ENCODE measurements around the gene TSC2.

Gene TSC2

DNA sequence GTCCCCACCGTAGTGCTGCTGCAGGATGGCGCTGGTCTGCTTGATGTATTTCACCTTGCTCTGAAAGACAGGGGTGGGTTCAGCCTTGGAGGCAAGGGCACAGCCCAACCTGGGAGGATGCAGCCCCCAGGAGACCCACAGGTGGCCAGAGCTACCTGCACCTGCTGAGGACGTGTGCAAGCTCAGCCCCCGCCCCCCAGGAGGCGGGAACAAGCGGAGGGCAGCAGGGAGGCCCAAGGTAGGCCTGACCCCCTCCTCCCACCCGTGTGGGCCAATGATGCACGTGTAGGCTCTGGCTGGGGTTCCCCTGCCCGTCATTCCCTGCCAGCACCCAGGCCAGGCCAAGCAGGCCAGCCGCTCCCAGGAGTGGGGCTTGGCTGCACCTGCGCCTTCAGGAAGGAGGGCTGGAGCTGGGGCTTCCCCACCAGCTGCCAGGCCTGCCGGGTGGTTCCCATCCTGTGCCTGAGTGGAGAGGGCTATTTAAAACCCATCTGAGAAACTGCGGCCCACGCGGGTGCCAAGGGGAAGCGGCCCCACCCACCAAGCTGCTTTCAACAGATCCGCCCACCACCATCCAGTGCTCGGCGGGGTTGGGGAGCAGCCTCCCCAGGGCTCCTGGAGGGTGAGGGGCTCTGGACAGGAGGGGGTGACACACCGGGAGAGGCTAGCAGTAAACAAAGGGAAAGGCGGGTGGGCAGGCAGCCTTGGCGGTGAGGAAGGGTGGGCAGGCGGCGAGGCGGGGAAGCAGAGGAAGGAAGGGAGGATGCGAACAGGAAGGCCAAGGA lies 3.9 kb upstream of the TSC2 start:
- DNase-seq (ENCODE audit: low spot score) = no peak

DNA sequence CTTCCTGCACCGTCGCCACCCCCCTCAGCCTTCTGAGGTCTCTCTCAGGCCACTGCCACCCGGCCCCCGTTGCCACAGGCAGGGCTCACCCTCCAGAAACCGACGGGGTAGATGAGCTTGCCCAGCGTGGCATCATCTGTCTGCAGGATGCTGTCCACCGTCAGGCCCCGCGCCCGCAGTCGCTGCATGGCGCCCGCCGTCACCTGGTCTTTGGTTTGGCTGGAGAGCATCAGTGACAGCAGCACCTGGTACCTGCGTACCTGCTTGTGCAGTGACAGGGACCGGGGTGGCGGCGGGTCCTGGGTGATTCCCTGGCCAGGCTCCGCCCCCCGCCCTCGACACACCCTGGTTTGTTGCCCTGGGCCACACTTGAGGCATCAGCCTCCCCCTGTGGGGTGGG lies 3.2 kb upstream of the TSC2 start:
- no peak for DNase-seq (ENCODE audit: low spot score)

DNA sequence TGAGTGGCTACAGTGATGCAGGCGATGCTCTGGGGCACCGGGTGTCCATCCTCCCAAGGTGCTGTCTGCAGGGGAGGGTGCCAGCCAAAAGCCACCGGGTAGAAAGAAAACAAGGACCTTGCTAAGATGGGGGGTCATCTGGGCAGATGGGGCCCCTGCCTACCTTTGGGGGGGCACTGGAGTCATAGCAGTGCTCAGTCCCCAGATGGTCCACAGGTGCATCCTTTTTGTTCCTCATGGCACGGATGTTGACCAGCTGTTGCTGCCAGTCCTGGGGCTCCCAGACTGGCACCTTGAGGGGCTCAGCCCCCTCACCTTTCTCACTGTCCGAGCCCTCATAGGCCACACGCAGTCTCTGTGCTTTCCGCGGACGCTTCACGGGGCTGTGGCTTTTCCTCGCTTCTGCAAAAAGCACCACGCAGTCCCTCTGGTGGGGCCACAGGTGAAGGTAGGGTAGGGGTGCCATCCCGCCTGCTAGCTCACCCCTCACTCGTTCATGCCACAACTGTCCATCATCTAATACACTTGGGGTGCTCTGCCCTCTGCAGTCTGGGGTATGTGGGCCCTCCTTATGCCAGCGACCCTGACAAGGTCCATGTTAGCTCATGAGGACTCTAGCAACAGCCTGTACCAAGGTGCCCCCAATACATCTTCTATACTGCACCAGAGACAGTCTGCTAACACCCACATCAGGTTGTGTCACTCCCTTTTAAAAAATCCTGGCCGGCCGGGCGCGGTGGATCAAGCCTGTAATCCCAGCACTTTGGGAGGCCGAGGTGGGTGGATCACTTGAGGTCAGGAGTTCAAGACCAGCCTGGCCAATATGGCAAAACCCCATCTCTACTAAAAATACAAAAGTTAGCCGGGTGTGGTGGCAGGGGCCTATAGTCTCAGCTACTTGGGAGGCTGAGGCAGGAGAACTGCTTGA lies 1.6 kb upstream of the TSC2 start:
- no peak for DNase-seq (ENCODE audit: low spot score)

DNA sequence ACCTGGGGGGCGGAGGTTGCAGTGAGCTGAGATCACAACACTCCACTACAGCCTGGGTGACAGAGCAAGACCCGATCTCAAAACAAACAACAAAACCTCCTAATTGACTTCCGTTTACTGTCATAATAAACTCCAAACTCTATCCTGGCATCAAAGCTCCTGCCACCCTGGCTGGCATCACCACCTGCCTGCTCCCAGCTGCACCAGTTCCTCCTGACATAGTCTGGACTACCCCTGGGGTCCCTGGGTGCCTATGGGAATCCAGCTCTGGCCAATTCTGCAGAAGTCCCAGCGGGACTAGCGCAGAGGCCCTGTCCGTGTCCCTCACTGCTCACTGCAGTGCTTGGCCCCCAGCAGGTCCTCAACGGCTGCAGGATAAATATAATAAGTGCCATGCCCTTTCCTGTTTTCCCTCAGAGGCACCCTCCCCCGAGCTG lies 874 bp upstream of the TSC2 start:
- DNase-seq (ENCODE audit: low spot score) = no peak

DNA sequence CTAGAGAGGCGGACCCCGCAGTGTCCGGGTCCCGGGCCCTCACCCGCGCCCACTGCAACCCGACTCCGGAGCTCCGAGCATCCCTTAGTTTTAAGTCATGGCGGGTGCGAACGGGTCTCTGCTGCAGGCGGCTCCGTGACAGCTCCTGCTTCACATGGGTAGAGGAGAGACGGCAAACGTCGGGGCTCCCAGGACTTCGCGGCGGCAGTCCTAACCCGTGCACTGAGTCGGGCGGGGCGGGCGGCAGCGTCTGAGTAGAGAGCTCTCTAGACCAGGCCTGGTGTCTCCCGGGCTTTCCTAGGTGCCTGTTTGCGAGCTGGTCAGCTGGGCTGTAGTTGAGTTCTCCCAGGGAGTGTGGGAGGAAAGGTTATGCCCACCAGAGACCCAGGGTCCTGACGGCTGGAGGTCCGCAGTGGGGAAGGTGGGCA lies 345 bp downstream of the TSC2 start:
- DNase-seq (ENCODE audit: low spot score) = no peak

DNA sequence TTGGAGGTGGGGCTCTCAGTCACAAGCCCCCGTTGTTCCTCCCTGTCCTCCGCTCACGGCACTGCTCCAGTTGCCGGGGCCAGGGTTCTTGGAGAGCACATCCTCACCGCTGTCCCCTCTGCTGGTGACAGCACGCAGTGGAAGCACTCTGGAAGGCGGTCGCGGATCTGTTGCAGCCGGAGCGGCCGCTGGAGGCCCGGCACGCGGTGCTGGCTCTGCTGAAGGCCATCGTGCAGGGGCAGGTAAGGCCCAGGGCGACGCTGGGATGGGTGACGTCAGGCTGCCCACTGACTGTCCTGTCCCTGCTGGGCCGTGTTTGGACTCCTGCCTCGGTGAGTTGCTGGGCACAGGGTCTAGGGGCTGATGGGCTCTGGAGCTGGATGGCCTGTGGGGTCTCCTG lies 5.4 kb downstream of the TSC2 start:
- DNase-seq (ENCODE audit: low spot score) = no peak

DNA sequence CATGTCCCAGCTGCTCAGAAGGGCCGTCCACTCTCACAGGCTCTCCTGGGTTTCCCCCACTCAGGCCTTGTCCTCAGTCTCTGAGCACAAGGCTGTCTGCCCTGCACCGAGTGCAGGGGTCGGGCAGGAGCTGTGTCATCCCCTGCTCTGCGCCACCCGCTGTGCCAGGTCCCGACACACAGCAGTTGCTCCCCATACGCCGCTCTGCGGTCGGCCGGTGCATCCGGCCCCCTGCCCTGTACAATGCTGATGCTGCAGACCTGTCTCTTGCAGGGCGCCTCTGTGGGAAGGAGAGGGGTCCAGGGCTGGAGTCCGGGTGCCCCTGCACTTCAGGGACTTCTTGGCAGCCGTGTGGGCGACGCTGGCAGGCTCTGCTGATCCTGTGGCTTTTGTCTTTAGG lies 6.1 kb downstream of the TSC2 start:
- no peak for DNase-seq (ENCODE audit: low spot score)

DNA sequence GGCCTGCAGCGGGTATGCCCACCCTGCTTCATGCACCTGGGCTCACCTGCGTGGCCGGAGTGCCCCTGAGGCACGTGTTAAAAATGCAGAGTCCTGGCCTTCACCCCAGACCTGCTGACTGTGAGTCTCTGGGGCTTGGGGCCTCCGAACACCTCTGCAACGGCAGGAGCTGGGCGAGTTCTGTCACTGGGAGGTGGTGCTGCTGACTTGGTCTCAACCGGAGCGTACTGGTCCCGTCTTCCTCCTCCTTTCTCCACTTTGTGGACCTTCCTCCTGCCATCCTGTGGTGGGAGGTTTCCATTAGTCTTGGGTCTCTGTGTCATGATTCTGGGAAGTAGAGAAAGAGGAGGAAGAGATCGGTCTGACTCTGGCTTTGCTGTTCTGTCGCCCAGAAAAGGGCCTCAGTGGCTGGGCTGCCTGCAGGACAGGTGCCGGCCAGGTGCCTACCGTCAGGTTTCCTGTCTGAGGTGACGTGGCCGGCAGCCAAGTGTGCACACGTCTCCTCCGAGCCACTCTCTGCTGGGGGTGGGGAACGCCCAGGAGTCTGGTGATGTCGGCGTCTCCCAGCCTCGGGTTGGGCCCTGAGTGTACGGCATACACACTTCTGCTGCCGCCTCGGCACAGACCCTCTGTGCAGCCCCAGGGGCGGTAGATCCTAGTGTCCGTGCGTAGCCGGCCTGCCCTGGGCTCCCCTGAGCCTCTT lies 6.9 kb downstream of the TSC2 start:
- DNase-seq (ENCODE audit: low spot score) = no peak

DNA sequence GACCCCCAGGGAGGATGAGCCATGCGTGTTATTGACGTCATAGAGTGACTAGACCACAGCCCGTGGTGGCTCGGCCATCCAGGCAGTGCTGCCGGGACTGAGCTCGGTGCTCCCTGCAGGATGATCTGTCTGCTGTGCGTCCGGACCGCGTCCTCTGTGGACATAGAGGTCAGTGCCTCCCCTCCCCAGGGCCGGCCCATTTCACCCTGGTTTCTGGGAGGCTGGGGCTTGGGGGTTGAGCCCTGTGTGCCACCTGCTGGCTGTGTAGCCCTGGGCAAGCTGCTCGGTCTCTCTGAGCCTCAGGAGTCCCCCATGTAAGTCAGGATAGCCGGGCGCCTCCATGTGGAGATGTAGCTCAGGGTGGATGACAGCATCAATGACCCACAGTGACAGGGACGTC lies 8.3 kb downstream of the TSC2 start:
- DNase-seq (ENCODE audit: low spot score) = no peak

DNA sequence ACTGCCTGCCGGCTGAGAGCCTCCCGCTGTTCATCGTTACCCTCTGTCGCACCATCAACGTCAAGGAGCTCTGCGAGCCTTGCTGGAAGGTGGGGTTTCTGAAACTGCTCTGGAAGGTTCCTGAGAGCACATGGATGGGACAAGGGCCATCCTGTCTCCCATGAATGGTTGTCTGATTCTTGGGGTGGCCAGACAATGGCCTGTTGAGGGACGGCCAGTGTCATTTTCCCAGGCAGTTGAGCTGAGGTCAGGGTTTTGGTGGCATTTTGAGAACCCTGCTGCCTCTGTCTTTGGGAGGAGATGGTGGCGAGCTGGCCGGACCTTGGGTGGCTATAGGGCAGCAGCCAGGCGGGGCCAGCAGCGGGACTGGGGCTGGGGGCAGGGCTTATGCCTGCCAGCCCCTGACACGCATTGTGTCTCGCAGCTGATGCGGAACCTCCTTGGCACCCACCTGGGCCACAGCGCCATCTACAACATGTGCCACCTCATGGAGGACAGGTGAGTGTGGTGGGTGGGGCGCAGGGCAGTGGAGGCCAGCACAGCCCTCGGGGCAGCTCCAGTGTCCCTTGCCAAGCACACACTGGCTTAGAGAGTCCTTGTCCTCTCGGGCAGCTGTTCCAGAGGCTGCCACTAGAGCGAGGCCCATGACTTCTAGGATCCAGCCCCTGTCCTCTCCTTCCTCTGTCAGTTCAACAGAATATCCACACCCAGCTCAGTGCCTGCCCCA lies 9.1 kb downstream of the TSC2 start:
- DNase-seq (ENCODE audit: low spot score) = no peak

DNA sequence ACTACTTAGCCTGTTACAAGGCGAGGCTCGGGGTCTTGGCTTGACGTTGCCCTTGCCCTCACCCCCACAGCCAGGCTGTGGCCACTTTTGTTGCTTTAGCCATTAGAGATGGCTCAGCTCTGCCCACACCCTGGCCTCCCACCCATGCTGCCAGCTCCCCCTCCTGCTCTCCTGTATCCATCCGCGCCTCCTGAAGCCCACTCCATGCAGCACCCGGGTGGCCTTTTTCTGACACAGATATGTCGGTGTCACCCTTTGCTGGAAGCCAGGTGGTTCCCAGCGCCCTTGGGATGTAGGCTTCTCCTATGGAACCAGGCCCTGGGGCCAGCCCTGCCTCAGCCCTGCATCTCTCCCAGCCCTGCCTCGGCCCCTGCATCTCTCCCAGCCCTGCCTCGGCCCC lies 9.7 kb downstream of the TSC2 start:
- DNase-seq (ENCODE audit: low spot score) = no peak

DNA sequence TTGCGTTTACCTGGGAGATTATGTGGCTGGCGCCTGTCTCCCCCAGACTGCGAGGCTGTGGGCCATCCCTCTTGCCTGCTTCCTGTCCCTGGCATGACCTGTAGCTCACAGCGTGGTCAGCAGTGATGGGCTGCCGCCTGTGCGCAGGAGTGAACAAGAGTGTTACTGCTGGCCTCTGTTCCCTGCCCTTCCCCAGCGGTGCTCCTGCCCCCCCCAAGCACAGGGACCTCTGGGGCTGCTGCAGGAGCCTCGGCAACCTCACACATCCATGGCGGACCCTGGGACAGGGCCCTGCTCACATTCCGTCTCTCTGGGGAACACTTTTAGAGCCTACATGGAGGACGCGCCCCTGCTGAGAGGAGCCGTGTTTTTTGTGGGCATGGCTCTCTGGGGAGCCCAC lies 10.6 kb downstream of the TSC2 start:
- no peak for DNase-seq (ENCODE audit: low spot score)

DNA sequence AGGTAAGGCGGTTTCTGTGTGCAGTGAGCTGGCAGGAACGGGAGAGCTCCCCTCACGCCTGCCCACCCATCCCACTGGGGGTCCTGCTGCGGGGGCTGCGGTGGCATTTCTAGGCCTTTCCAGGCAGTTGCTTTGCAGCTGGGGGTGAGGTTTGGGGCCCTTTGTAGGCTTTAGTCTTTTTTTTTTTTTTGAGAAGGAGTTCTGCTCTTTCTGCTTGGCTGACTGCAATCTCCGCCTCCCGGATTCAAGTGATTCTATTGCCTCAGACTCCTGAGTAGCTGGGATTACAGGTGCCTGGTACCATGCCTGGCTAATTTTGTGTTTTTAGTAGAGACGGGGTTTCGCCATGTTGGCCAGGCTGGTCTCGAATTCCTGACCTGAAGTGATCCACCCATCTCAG lies 11.1 kb downstream of the TSC2 start:
- DNase-seq (ENCODE audit: low spot score) = no peak

DNA sequence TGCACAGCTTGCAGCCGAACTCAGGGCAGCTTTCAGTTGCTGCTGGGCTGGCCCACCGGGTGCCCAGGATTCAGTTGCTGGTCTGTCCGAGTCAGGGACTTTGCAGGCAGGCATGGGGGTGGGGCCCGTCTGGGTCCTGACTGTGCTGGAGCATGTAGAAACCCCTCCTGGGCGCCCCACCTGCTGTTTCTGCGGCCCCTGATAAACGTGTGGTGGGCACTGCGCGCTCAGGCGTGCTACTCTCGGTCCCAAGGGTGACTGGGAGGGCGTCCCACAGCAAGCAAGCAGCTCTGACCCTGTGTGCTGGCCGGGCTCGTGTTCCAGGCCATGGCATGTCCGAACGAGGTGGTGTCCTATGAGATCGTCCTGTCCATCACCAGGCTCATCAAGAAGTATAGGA lies 12.6 kb downstream of the TSC2 start:
- DNase-seq (ENCODE audit: low spot score) = no peak

DNA sequence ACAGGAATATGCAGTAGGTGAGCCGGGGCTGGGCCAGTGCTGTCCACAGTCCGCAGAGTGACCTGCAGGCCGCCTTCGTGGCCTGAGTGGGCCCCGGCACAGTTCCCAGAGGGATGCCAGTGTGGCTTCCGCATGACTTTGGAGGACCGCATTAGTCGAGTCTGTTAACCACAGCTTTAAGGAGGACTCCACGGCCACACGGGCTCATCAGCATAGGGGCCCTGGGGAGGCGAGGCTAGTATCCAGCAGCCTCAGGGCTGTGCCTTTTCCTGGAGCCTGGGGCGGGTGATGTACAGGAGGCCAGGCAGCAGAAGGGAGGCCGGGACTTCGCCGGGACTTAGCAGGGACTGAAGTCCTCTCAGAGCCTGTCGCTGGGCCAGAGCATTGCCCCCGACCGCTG lies 13.2 kb downstream of the TSC2 start:
- DNase-seq (ENCODE audit: low spot score) = no peak

DNA sequence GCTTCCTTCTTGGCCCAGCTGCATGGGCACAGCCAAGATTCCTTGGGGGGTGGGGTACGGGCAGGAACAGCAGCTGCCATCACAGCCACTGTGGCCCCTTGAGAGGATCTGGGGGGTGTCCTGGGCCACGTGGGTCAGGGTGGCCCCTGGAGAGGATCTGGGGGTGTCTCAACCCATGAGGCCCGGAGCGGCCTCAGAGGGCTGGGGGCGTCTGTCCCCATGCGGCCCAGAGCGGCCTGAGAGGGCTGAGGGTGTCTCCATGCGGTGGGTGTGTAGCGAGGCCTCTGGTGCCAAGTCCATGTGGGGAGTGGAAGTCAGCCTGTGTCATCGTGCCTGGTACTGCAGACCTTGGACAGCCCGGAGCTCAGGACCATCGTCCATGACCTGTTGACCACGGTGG lies 13.7 kb downstream of the TSC2 start:
- no peak for DNase-seq (ENCODE audit: low spot score)

DNA sequence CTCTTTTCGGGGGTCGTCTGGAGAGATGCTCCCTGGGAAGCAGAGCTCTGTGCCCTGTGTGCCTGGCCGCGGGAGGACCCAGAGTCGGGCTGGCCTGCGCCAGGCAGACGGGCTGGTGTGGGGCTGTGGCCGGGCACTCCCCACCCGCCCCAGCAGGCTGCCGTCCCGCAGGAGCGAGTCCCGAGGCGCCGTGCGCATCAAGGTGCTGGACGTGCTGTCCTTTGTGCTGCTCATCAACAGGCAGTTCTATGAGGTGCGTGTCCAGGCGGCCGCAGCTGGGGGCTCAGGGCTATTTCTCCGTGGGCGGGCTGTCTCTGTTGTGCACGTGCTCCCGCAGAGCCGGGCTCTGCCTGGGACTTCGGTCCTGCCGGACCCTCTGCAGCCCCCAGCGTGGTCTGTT lies 15.0 kb downstream of the TSC2 start:
- DNase-seq (ENCODE audit: low spot score) = no peak

DNA sequence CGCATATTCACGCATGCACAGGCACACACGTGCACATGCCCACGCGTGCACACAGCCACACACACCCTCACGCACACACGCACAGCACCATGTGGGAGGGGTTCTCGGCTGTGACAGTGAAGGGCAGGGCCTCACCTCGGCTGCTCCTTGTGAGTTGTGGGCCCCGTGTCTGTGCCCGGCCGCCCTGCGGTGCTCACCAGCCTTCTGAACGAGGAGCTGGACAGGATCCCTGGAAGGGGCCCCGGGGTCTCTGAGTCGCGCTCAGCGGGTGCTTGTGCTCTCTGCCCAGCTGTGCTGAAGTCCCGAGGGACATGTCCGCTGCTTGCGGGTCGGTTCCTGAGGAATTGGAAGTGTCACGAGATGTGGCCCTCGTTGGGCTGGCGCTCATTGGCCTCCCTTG lies 16.1 kb downstream of the TSC2 start:
- DNase-seq (ENCODE audit: low spot score) = no peak

DNA sequence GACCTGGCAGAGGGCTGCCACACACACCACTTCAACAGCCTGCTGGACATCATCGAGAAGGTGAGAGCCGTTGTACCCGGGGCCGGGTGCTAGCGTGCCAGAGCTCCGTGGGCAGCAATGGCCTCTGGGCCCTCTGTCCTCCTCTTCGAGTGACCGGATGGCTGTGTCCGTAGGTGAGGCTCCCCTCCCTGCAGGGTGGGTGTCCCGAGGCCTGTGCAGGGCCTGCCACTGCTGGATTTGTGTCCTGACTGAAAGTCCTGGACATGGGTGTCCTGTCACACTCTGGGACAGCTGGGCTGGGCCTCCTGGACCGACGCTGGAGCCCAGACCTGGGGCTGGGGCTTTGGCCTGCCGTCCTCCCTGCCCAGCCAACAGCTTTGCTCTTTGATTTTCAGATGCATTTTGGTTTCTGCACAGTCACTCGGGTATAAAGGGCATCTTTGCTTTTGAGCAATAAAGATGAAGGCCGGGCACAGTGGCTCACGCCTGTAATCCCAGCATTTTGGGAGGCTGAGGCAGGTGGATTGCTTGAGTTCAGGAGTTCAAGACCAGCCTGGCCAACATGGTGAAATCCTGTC lies 16.7 kb downstream of the TSC2 start:
- DNase-seq (ENCODE audit: low spot score) = no peak

DNA sequence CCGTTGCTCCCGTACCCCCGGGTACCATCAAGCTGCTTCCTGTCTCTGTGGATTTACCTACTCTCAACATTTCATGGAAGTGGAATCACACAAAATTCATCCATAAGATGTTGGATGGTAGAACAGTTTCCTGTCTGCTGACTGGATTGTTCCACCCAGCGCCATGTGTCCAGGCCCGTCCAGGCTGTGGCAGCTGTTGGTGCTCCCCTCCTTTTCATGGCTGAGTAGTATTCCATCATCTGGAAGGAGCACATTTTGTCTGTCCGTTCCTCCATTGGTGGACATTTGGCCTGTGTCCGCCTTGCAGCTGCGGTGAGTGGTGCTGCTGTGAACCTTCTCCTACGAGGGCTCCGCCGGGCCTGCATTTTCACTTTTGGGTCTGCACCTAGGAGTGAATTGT lies 18.4 kb downstream of the TSC2 start:
- DNase-seq (ENCODE audit: low spot score) = no peak

DNA sequence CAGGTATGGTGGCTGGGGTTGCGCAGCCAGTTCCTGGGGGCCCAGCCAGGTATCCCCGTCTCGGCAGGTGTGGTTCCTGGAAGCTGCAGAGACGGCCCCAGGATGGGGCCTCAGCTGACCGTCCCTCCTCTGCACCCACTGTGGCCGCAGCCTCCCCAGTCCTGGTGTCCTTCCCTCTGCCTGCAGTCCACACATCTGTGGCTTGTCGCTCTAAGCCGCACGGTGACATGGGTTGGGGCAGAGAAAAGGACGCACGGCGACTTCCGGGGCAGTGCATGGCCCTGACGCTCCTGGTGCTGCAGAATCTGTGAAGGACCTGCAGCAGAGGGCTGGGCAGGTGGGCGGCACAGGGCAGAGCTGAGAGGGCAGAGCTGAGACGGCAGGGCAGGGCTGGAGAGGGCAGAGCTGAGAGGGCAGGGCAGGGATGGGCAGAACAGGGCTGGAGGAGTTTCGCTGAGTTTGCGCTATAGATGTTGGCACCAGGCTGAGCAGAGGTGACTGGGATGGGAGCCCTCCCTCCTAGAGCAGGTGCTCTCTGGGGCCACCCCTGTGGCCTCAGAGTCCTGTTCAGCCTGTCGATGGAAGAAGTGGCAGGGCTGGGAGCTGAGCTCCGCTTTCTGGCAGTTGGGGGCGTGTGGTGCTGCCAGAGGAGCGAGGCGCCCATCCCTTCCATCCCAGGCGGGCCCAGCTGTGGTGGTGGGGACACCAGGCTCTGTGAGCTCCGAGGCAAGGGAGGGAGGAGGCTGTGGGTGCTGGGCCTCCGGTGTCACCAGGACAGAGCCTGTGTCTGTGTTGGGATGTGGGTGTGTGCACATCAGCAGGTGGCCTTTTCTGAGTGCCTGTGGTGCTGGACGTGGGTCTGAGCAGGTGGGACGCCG lies 23.0 kb downstream of the TSC2 start:
- DNase-seq (ENCODE audit: low spot score) = no peak

Data from hematopoietic multipotent progenitor cell treated with erythropoietin and hydrocortisone succinate and interleukin-3 and kit ligand, for 17 days (in vitro differentiated cells).